ENCODE results near the gene GGCX.
A peak's percentile ranks its signal among the peaks of the same experiment; 100 is the strongest.
"Not testable (repeated sequence)": the region's sequence is repeated elsewhere in the genome, so short reads cannot be mapped to it uniquely, and the experiment has no call there.

GGCX gene

GRCh38 chr2:85561280-85562212 is at the start of gene GGCX:
Gene GGCX, minus strand, starts transcription at chr2:85561493. Its CDS starts 65 bp downstream, at chr2:85561428.
- H3K27ac ChIP-seq = peak within 1 kb of the TSS; percentile 82
- no peak for TF ChIP-seq CTCF (conservative IDR thresholded peaks at IDR 0.05; ENCODE audit: low read depth)
- peak; percentile 88 for DNase-seq (ENCODE audit: low spot score)
- ChIA-PET CTCF (interaction anchor here (0.6 to 1.1 kb wide), 3 partner anchors 10 to 43 kb away, joined by 3 read pairs; no protein-coding TSS in a partner anchor), POLR2A (ENCODE audit: low non-redundant PET) (interaction anchor here (1.0 to 1.2 kb wide), 2 partner anchors 9 to 14 kb away, joined by 4 to 5 read pairs; no protein-coding TSS in a partner anchor)

DNA sequence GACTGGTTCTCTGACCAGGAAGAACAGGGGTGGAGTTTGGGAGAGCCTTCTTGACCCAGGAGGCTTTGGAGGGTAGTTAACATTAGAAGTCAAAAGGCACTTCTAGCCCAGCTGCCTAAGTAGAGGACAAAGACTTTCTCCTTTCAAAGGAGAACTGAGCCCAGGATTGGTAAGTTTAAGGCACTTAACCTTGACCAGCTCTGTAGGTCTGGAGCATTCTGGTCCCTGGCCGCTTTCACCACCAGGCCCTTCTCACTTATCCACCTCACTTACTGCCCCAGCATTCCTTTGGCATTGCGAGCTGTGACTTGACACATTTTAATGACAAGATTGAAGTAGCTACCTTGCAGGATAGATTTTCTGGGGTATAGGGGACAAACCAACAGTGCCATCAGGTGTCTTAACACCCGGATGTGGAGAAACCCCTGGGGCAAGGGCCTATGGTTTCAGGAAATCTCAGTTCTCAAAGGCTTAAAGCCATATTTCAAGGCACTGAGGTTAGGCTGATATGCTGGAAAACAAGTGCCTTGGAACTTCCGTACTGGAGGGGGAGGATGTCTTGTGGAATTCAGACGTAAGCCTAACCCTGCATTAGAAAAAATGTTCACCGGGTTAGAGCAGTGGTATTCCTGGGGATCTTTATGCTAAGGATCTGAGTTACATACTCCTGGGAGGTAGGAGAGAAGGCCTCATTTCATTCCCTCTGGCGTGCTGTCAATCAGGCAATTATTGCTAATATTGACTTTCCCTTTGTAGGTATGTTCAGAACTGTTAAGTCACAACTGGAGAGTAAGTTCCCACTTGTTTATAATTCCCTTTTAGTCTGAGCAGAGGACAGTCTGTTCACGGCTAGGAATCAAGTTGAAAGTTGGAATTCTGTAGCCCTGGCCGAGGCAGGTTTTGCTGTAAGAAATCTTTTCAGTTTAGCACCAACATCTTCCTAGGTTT is 46.2 kb upstream of the GGCX start:
- no peak for DNase-seq (ENCODE audit: low spot score)
- TF ChIP-seq CTCF (conservative IDR thresholded peaks at IDR 0.05; ENCODE audit: low read depth) = no peak
- CTCF ChIA-PET = interaction anchor here (0.6 to 0.7 kb wide), 2 partner anchors 26 to 57 kb away, joined by 3 to 5 read pairs; no protein-coding TSS in a partner anchor
- no peak overlapping the region; the same call in 1 of the 2 replicates for H3K27ac ChIP-seq
- POLR2A ChIA-PET (ENCODE audit: low non-redundant PET) = interaction anchor here (0.7 kb wide), 1 partner anchor 189 kb away, joined by 6 read pairs; no protein-coding TSS in a partner anchor

- DNase-seq (ENCODE audit: low spot score) = no peak
- ChIA-PET CTCF (no interaction called here), POLR2A (ENCODE audit: low non-redundant PET) (interaction anchor here (0.6 kb wide), 1 partner anchor 251 kb away, joined by 4 read pairs; no protein-coding TSS in a partner anchor)
Observed at GRCh38 chr2:85606116-85606455, 44.8 kb upstream of the GGCX start.

DNA sequence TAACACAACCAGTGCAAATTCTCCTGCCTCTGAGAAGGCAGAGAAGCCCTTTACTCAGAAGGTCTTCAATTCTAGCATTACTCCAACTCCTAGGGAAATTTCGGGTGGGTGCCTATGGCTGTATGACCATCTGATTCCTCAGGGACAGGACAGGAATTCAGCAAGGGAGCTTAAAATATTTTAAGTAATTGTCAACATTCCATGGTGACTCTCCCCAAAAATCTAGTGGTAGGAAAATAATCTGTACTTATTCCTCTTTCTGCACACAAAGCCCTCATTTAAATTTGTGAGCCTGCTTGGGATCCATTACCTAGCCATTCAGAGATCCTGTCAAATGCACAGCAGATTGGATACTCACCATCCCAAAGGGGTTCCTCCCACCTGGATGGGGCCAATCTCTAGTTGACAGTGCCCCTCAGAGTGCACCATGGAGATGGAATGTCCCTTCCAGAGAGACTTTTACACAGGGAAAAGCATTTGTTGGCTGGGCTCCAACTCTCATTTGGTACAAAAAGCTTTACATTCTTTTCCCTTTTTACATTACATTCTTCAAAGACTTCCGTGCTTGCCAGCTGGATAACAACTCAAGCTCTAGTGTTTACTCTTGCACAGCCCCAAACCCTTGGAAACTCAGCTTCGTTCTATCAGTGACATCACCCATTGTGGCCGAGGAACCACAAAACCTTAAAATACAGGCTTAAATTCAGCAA is 44.3 kb upstream of the GGCX start:
- CTCF ChIA-PET = interaction anchor here (1.3 kb wide), 2 partner anchors 11 to 54 kb away, joined by 3 to 4 read pairs; no protein-coding TSS in a partner anchor
- H3K27ac ChIP-seq = no peak overlapping the region
- TF ChIP-seq CTCF (conservative IDR thresholded peaks at IDR 0.05; ENCODE audit: low read depth) = no peak
- no peak for DNase-seq (ENCODE audit: low spot score)
- POLR2A ChIA-PET (ENCODE audit: low non-redundant PET) = no interaction called here

More at GRCh38 chr2:85606116-85606455, 44.8 kb upstream of the GGCX start:
- TF ChIP-seq CTCF (conservative IDR thresholded peaks at IDR 0.05; ENCODE audit: low read depth) = no peak
- H3K27ac ChIP-seq = no peak overlapping the region

- POLR2A ChIA-PET (ENCODE audit: low non-redundant PET) = interaction anchor here (0.6 kb wide), 1 partner anchor 66 kb away, joined by 3 read pairs; no protein-coding TSS in a partner anchor
- CTCF ChIA-PET = interaction anchor here (0.6 to 1.3 kb wide), 3 partner anchors 10 to 53 kb away, joined by 3 to 4 read pairs (median 3); no protein-coding TSS in a partner anchor
Observed at GRCh38 chr2:85604568-85605339, 43.5 kb upstream of the GGCX start.

DNA sequence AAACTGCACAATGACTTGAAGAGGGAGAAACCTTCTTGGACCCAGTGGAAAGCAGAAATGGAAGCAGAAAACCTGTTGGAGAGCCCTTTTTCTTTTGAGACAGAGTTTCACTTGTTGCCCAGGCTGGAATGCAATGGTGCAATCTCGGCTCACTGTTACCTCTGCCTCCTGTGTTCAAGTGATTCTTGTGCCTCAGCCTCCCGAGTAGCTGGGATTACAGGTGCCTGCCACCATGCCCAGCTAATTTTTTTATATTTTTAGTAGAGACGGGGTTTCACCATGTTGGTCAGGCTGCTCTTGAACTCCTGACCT is 42.8 kb upstream of the GGCX start:
- POLR2A ChIA-PET (ENCODE audit: low non-redundant PET) = interaction anchor here (0.6 kb wide), 2 partner anchors 216 to 1027 kb away, joined by 3 read pairs; no protein-coding TSS in a partner anchor
- DNase-seq (ENCODE audit: low spot score) = not testable (repeated sequence)

More at GRCh38 chr2:85604568-85605339, 43.5 kb upstream of the GGCX start:
- 0 out of 2 replicates have a peak overlapping the region, but pooled peaks have one; percentile 66 for H3K27ac ChIP-seq
- peak; percentile 48 for DNase-seq (ENCODE audit: low spot score)
- TF ChIP-seq CTCF (conservative IDR thresholded peaks at IDR 0.05; ENCODE audit: low read depth) = no peak

More for the DNA sequence above, 42.8 kb upstream of the GGCX start:
- CTCF ChIA-PET = interaction anchor here (1.3 kb wide), 1 partner anchor 9 kb away, joined by 3 read pairs; no protein-coding TSS in a partner anchor
- H3K27ac ChIP-seq = 0 out of 2 replicates have a peak overlapping the region, but pooled peaks have one; percentile 66
